ENCODE measurements around the gene ZNF547.

ZNF547 gene

DNA sequence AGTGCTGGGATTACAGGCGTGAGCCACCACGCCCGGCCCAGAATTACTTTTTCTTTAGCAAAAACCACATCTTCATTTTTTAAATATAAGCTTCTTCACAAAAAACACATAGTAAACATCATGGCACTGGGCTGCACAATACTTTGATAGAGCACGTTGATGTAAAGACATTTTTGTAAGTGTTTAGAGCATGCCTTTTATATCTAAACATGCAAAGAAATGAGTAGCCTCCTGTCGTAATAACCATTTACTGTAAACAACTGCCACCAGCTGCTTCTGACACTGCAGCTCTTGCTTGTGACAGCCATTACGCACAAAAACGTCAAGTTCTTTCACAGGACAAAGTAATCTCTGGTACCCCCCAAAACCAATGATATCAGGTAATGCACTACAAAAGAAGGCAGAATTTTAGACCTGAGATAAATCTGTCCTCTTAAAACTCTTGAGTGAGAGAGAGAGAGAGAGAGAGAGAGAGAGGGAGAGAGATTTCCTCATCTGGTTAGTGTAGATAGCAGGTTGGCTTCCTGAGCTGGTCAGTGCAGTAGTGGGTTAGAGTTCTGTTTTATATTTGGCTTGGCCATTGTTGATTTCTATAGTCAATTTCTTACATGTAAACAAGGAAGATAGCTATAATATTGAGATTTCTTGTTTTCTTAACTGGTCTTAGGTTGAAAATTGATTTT lies 19.6 kb downstream of the ZNF547 start:
- H2AFZ ChIP-seq (ENCODE audit: low read depth, low read length): no peak overlapping the region
- no peaks in the 10 kb centered on the region for H3K27me3 ChIP-seq (ENCODE audit: insufficient read depth, low read length)
- no peaks in the 10 kb centered on the region for H3K4me1 ChIP-seq (ENCODE audit: insufficient read depth, low read length)
- peaks cover 8% of the 10 kb centered on the region for H3K9me3 ChIP-seq (ENCODE audit: low read length)
- no peak overlapping the region for H3K4me3 ChIP-seq (ENCODE audit: low read length)
- peaks cover 6% of the 10 kb centered on the region for H3K36me3 ChIP-seq (ENCODE audit: insufficient read depth, low read length)

DNA sequence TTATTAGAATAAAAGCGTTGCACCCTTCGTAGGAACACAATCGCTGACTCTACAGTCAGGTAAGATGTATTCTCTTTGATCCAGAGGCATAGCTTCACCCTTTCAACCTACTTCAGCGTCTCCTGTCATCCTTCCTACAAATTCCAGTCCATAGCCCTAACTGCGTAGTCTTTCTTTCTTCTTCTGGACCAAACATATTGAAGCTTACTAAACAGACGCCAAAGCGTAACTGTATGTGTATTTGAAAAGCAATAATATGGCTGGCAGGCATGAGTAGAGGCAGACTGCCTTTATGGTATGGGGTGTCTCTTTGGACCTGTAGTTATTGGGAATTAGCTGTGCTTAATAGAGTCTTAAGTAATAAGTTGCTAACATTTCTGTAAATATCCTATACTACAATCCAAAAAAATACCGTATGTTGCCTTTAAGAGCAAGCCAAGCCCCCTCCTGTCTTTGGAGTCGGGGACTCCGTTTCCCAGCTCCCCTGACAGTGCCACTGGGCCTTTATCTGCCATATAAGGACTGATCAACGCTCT lies 25.9 kb downstream of the ZNF547 start:
- peaks cover 9% of the 10 kb centered on the region for H3K4me1 ChIP-seq (ENCODE audit: insufficient read depth, low read length)
- peaks cover 6% of the 10 kb centered on the region for H3K9me3 ChIP-seq (ENCODE audit: low read length)
- peaks cover 14% of the 10 kb centered on the region for H3K36me3 ChIP-seq (ENCODE audit: insufficient read depth, low read length)
- no peaks in the 10 kb centered on the region for H3K27me3 ChIP-seq (ENCODE audit: insufficient read depth, low read length)
- peak overlapping the region; percentile 35 for H3K4me3 ChIP-seq (ENCODE audit: low read length)
- H2AFZ ChIP-seq (ENCODE audit: low read depth, low read length): peak overlapping the region; percentile 78

DNA sequence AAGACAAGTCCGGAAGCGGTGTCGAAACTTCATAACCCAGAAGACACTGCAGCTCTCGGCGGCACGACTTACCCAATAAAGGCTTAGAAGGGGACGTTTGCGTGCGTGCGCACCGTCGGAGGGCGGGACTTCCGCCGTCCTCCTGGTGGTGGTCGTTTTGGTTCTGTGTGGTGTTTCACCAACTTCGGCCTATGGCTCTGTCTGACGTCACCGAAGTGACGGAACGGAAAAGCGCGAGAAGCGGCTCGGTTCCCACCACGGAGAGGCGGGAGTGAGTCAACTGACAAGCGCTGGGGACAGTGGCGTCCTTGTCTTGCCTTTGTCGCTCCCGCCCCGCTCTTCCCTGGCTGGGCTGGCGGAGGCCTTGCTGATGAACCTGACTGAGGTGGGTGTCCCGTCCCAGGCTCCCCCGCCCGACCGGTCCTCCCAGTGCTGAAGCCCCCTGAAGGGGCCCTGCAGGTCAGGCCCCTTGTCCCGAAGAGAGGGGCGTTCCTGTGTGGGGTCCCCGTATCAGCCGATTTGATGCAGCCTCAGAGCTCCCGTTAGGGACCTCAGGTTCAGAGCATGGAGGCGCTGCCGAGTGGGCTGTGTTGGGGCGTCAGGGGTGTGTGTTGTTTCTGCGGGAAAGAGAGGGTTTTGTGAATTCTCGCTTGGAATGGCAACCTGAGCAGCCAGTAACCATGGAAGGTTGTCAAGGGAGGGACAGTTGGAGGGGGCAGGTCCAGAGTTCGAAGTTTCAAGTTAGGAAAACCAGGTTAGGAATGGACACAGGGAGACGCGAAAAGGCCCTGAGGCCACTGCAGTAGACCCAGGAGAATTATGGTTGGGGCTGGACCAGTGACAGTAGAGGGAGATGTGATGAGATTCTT lies 26.6 kb downstream of the ZNF547 start, which contains the start of gene ZNF548:
ZNF548 (plus strand) TSS at position 125 of the 869 bp plus-strand sequence; CDS start at position 371, 246 bp downstream.
- Histone ChIP-seq H3K9me3 (ENCODE audit: low read length) (peaks cover 8% of the 10 kb centered on the region), H3K4me3 (ENCODE audit: low read length) (peak within 1 kb of the TSS; percentile 81), H3K4me1 (ENCODE audit: insufficient read depth, low read length) (peaks cover 9% of the 10 kb centered on the region), H2AFZ (ENCODE audit: low read depth, low read length) (peak within 1 kb of the TSS; percentile 78), H3K36me3 (ENCODE audit: insufficient read depth, low read length) (peaks cover 20% of the 10 kb centered on the region), H3K27me3 (ENCODE audit: insufficient read depth, low read length) (no peaks in the 10 kb centered on the region)

- H3K4me3 ChIP-seq (ENCODE audit: low read length): no peak overlapping the region
- no peaks in the 10 kb centered on the region for H3K27me3 ChIP-seq (ENCODE audit: insufficient read depth, low read length)
- peaks cover 70% of the 10 kb centered on the region for H3K36me3 ChIP-seq (ENCODE audit: insufficient read depth, low read length)
- H2AFZ ChIP-seq (ENCODE audit: low read depth, low read length): no peak overlapping the region
- H3K4me1 ChIP-seq (ENCODE audit: insufficient read depth, low read length): peaks cover 8% of the 10 kb centered on the region
- H3K9me3 ChIP-seq (ENCODE audit: low read length): peaks cover 39% of the 10 kb centered on the region
These were observed 32.4 kb downstream of the ZNF547 start for GRCh38 chr19:57395710-57396109.

GRCh38 chr19:57398868-57399267 lies 35.5 kb downstream of the ZNF547 start:
- Histone ChIP-seq H3K4me1 (ENCODE audit: insufficient read depth, low read length) (no peaks in the 10 kb centered on the region), H2AFZ (ENCODE audit: low read depth, low read length) (no peak overlapping the region), H3K4me3 (ENCODE audit: low read length) (no peak overlapping the region), H3K9me3 (ENCODE audit: low read length) (peaks cover 57% of the 10 kb centered on the region), H3K27me3 (ENCODE audit: insufficient read depth, low read length) (no peaks in the 10 kb centered on the region), H3K36me3 (ENCODE audit: insufficient read depth, low read length) (peaks cover 66% of the 10 kb centered on the region)

DNA sequence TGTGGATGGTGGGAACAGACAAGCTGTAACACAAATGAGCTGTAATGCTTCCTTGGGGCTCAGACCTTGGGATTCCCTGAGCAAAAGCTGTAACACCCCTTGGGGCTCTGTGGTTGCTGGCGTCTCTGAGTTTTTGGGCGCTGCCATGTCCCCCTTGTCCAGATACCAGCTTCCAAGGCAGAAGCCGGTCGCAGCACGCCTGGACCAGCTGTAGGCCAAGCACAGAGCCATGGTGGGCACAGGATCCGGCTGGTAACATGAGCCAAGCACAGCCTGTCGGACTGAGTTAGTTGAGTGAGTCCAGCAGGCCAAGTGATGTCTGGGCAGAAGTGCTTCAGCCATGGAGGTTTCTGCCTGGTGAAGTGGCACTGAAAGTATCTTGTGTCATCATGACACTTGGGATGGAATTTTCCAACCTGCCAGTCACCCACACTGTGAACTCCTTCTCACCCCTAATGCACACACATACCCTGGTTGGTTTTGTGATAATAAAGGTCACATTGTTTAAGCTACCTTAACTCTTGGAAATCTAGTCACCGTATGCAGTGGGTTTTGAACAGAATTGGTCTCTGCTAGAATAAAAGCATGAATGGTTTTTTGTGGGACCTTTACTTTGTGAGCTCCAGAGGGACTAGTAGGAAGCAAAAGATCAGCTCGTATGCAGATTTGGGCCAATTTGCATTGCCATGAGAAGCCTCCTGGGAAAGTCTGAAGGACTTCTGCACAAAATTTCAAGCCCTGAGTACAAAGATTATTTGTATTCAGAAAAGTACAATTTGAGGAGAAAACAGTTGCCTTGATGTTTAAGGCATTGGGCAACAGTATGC lies 40.6 kb downstream of the ZNF547 start:
- no peaks in the 10 kb centered on the region for H3K4me1 ChIP-seq (ENCODE audit: insufficient read depth, low read length)
- H3K36me3 ChIP-seq (ENCODE audit: insufficient read depth, low read length): peaks cover 20% of the 10 kb centered on the region
- no peaks in the 10 kb centered on the region for H3K27me3 ChIP-seq (ENCODE audit: insufficient read depth, low read length)
- no peak overlapping the region for H2AFZ ChIP-seq (ENCODE audit: low read depth, low read length)
- H3K4me3 ChIP-seq (ENCODE audit: low read length): no peak overlapping the region
- peaks cover 29% of the 10 kb centered on the region for H3K9me3 ChIP-seq (ENCODE audit: low read length)

DNA sequence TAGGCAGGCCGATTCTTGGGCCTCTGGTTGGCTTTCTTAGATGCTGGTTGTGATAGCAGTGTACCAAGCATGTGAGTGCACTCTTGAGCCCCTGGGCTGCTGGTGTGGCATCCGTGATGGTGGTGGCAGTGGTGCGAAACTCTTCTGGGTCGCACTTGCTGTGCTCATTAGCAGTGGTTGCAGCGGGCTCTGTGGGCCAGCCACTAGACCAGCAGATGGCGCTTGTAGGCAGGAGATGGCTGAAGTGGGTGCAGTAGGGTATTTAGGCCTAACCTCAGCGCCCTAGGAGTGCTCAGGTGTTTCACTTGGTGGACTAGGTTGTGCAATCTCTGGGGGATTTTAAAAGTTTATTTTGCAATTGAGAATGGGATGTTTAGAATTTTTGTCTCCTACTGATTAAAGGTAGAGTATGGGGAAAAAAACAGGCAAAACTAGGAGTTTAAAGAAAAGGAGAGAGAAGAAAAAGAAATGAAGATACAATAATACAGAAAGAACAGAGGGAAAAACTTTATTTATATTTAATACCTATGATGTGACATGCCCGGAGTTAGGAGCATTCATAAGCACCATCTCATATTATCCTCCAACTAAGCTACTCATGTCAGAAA lies 43.3 kb downstream of the ZNF547 start:
- Histone ChIP-seq H3K4me1 (ENCODE audit: insufficient read depth, low read length) (peaks cover 6% of the 10 kb centered on the region), H3K27me3 (ENCODE audit: insufficient read depth, low read length) (no peaks in the 10 kb centered on the region), H3K9me3 (ENCODE audit: low read length) (peaks cover 21% of the 10 kb centered on the region), H3K36me3 (ENCODE audit: insufficient read depth, low read length) (peaks cover 4% of the 10 kb centered on the region), H3K4me3 (ENCODE audit: low read length) (no peak overlapping the region), H2AFZ (ENCODE audit: low read depth, low read length) (no peak overlapping the region)

DNA sequence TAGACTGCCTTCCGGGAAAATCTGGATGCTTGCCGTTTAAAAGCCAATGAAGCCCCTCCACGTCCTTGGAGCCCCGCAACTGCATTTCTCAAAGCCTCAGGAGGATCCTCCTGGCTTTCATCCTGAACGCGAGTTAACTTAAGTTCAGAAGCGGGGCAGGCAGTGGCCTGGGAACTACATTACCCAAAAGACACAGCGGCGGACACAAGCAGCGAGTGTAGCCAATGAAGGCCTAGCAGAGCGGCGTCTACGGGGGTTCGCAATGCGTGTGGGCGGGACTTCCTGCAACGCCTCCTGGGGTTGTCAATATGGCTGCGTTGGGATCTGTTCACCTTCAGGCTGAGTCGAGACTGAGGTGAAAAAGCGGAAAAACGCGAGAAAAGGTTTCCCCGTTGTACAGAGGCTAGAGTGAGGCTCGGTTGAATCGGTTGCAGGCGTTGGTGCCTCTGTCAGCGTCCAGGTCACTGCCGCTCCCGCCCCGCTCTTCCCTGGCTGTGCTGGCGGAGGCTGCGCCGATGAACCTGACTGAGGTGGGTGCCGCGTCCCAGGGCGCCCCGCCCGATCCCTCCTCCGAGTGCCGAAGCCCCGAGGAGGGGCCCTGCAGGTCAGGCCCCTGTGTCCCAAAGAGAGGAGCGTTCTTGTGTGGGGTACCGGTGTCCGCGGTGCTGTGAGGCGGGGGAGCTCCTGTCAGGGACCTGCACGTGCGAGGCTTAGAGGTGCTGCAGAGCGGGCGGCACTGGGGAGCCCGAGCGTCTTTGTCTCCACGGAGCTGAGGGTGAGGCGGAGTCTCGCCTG lies 47.7 kb downstream of the ZNF547 start, which contains the start of gene ZNF17:
ZNF17 (plus strand) TSS at position 285 of the 795 bp plus-strand sequence. CDS start 2,455 bp downstream, outside the sequence.
- H3K4me1 ChIP-seq (ENCODE audit: insufficient read depth, low read length): peaks cover 13% of the 10 kb centered on the region
- H3K36me3 ChIP-seq (ENCODE audit: insufficient read depth, low read length): peaks cover 20% of the 10 kb centered on the region
- no peaks in the 10 kb centered on the region for H3K9me3 ChIP-seq (ENCODE audit: low read length)
- peak within 1 kb of the TSS; percentile 15 for H2AFZ ChIP-seq (ENCODE audit: low read depth, low read length)
- H3K4me3 ChIP-seq (ENCODE audit: low read length): peak within 1 kb of the TSS; percentile 79
- H3K27me3 ChIP-seq (ENCODE audit: insufficient read depth, low read length): no peaks in the 10 kb centered on the region

GRCh38 chr19:57419439-57419838 lies 56.1 kb downstream of the ZNF547 start:
- no peak overlapping the region for H2AFZ ChIP-seq (ENCODE audit: low read depth, low read length)
- peaks cover 66% of the 10 kb centered on the region for H3K36me3 ChIP-seq (ENCODE audit: insufficient read depth, low read length)
- no peaks in the 10 kb centered on the region for H3K27me3 ChIP-seq (ENCODE audit: insufficient read depth, low read length)
- H3K4me1 ChIP-seq (ENCODE audit: insufficient read depth, low read length): no peaks in the 10 kb centered on the region
- no peak overlapping the region for H3K4me3 ChIP-seq (ENCODE audit: low read length)
- peaks cover 36% of the 10 kb centered on the region for H3K9me3 ChIP-seq (ENCODE audit: low read length)

- Histone ChIP-seq H2AFZ (ENCODE audit: low read depth, low read length) (no peak overlapping the region), H3K4me3 (ENCODE audit: low read length) (no peak overlapping the region), H3K9me3 (ENCODE audit: low read length) (peaks cover 36% of the 10 kb centered on the region), H3K4me1 (ENCODE audit: insufficient read depth, low read length) (no peaks in the 10 kb centered on the region), H3K36me3 (ENCODE audit: insufficient read depth, low read length) (peaks cover 54% of the 10 kb centered on the region), H3K27me3 (ENCODE audit: insufficient read depth, low read length) (no peaks in the 10 kb centered on the region)
These were observed 57.7 kb downstream of the ZNF547 start for GRCh38 chr19:57421037-57421436.

Measured in neuron (in vitro differentiated cells).